Epithelial cell of proximal tubule (primary cell): Measurements from ENCODE around the gene RMND1. TPM values are rescaled to one million over a fixed set of nuclear protein-coding genes. Genes with fewer than 3 reads are reported as not detected.

Source experiments
- DNase-seq: peaks from one replicate; pipeline ENCODE4 v3.0.0-alpha.2; 2011; ENCODE audit warnings: low read depth
- H3K4me3 ChIP-seq: 2 replicates; pipeline ENCODE4 v1.5.1; 2011; ENCODE audit warnings: low read depth, mild to moderate bottlenecking, low read length
- CTCF ChIP-seq: conservative IDR thresholded peaks from 2 replicates; pipeline ENCODE4 v1.5.1; 2012; ENCODE audit warnings: low read depth, mild to moderate bottlenecking, low read length
- total RNA-seq: library from RNA; depleted of rRNA; stranded (reverse); fragments of >200 nt; gene quantifications from 2 replicates; pipeline ENCODE4 v1.2.3, GENCODE V29; 2015

RMND1 gene
- total RNA-seq, 1 donor from 2014 or later, result 24.7 TPM

GRCh38 chr6:151494235-151494935 is 42.5 kb upstream of the RMND1 start:
- TF ChIP-seq CTCF, result no peak
- peak overlapping the region; percentile 72 for H3K4me3 ChIP-seq
- DNase-seq, result no peak

- no peak for TF ChIP-seq CTCF
- DNase-seq, result no peak
Observed at GRCh38 chr6:151493804-151494234, 41.9 kb upstream of the RMND1 start, which contains the start of gene CCDC170. Gene CCDC170 (plus strand): TSS chr6:151494017. CDS start chr6:151494129, 112 bp downstream.

GRCh38 chr6:151493161-151493803 is 41.4 kb upstream of the RMND1 start:
- no peak for DNase-seq
- no peak for TF ChIP-seq CTCF

More at GRCh38 chr6:151493804-151494234, 41.9 kb upstream of the RMND1 start, which contains the start of gene CCDC170:
- peak within 1 kb of the TSS; percentile 72 for H3K4me3 ChIP-seq

GRCh38 chr6:151490996-151491395 is 39.1 kb upstream of the RMND1 start:
- no peak for DNase-seq
- no peak for TF ChIP-seq CTCF
- no peak overlapping the region for H3K4me3 ChIP-seq

More at GRCh38 chr6:151493161-151493803, 41.4 kb upstream of the RMND1 start:
- H3K4me3 ChIP-seq, result peak overlapping the region; percentile 72

GRCh38 chr6:151488226-151488625 is 36.3 kb upstream of the RMND1 start:
- H3K4me3 ChIP-seq, result no peak overlapping the region
- no peak for DNase-seq

GRCh38 chr6:151483994-151484393 is 32.1 kb upstream of the RMND1 start:
- DNase-seq, result no peak
- no peak overlapping the region for H3K4me3 ChIP-seq
- TF ChIP-seq CTCF, result no peak

More at GRCh38 chr6:151488226-151488625, 36.3 kb upstream of the RMND1 start:
- TF ChIP-seq CTCF, result no peak
